GM10847 (cell line): ENCODE data around the gene OSBPL3.

ENCODE experiments used
- POLR2A ChIP-seq: IDR thresholded peaks from 2 replicates; pipeline ENCODE4 v1.6.1; 2011; ENCODE audit not compliant: insufficient read length; ENCODE audit errors: extremely low read depth

OSBPL3 gene

DNA sequence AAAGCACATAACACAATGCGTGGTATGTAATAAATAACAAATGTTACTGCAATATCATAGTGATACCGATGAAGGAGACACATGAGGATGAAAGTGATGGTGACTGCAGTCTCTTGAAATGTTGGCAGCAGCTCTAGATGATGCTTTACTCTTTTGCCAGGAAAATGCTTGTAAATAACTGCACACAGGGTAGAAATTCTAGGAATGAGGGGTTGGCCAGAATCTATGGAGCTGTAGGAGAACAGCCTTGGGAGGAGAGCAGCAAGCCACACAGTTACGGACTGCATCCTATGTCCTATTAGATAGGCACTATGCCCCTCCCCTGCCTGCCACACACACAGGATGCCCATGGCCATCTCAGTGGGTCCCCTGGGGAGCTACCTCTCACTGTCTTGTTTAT lies 125.1 kb downstream of the OSBPL3 start:
- no peak for TF ChIP-seq POLR2A

DNA sequence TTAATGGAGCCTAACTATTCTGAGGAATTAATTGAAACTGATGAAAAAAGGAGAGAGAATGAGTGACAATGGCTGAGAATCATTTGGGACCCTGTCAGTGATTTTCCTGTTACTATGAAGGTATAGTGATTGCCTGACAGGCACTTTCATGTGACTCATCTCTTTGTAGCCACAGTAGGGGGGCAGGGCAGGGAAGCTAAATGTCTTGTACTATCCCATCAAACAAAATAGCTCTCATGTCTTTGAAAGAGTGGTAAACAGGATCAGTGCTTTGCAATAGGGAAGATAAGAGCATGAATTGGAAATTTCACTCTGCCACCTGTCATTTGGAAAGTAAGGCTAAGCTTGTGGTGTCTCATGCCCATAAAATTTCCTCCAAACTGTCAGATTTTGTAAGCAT lies 128.2 kb downstream of the OSBPL3 start:
- no peak for TF ChIP-seq POLR2A

DNA sequence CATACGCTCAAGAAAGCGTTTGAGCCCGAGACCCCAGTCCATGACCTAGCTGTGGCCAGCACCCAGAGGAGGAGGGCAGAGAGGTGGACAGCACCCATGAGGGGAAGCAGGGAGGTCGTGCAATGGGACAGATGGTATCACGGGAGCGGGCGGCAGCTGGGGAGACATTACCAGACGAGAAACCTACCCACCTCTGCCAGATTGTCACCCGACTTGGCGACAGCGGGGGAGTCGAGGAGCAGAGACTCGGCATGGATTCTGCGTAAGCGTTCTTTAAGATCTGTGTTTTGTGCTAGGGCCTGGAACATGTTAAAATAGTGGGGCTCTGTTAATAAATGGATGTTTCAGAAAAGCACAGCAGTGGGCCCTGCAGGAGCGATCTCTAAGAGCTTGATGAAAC lies 131.1 kb downstream of the OSBPL3 start:
- TF ChIP-seq POLR2A: no peak

GRCh38 chr7:24847754-24848153 lies 132.2 kb downstream of the OSBPL3 start:
- no peak for TF ChIP-seq POLR2A

- TF ChIP-seq POLR2A: no peak
Observed at GRCh38 chr7:24843821-24844434, 136.1 kb downstream of the OSBPL3 start.

- TF ChIP-seq POLR2A: no peak
Observed at GRCh38 chr7:24842449-24843241, 137.3 kb downstream of the OSBPL3 start.

- TF ChIP-seq POLR2A: no peak
Observed at GRCh38 chr7:24842029-24842428, 137.9 kb downstream of the OSBPL3 start.

DNA sequence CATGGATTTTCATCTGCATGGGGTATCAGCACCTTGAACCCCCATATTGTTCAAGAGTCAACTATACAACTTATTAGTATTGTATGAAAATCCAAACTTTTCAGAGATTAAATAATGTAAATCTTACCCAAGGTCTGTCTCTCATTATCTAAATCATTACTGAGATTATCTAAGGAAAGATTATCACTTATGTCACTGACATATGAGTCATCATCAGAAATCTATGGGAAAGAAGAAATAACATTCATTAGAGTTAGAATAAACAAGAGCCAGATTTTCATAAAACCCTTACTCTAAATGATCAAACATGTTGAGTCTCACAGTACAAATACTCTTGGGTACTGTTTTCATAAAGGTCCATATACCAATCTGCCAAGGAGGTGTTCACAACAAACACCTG lies 139.4 kb downstream of the OSBPL3 start:
- no peak for TF ChIP-seq POLR2A

DNA sequence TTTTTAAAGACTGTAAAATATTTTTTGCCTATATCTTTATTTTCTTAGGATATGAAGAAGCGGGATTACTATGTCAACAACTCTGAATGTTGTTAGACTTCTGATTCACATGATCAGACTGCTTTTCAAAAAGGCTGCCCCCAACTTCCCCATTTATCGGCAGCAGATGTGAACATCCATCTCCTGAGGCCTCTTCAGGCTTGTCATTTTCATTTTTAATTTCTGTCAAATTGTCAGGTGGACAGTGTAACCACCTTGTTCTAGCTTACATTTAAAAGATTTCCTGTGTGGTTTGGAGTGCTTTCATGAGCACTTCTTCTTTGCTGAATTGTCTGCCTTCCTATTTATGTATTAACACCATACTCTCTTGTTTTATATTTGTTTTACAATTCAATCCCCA lies 143.9 kb downstream of the OSBPL3 start:
- no peak for TF ChIP-seq POLR2A

GRCh38 chr7:24835643-24836042 lies 144.3 kb downstream of the OSBPL3 start:
- no peak for TF ChIP-seq POLR2A

DNA sequence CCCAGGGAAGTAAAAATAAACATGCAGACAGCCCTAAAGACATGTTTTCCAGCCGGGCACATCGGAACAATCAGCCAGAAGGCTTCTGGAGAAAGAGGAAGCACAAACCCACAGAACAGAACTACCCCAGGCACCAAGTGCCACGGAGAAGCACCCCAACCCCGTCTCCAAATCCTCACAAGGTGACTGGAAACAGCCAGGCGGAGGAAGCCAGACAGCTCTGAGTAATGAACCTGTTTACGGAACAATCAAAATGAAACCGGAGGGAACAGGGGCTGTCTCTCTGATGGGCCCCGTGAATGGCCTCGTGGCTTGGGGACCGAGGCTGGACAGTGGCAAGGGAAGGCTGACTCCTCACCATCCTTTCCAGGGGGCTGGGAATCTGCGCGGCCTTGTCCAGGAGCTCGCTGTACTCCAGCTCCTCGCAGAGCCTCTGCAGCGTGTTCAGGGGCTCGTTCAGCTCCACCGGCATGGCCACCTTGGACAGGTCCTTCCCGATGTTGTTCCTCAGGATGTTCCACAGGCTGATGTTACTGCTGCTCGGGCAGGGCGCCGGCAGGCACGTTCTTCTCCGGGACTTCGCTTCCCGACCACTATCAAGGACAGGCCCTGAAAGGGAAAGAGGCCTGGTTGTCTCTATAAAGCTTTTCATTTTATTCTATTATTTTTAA lies 145.7 kb downstream of the OSBPL3 start:
- TF ChIP-seq POLR2A: no peak

- no peak for TF ChIP-seq POLR2A
Observed at GRCh38 chr7:24833549-24833948, 146.4 kb downstream of the OSBPL3 start.

DNA sequence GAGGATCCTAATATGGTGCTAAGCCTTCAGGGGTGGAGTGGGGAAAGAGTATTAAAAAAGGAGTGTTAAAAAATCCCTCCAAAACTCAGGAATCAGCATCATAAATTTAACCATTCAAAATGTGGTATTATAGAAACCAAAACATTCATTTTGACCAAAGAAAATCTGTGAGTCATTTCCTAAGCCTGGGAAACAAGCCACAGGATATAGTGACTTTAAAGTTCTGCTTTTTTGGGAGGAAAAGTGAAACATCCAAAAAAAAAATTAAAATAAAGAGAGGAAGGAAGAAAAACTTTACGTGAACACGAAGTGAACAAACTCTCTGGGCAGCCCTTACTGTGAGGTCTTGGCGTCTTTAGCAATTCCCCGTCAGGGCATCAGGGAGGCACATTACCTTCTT lies 148.7 kb downstream of the OSBPL3 start:
- no peak for TF ChIP-seq POLR2A

- no peak for TF ChIP-seq POLR2A
Observed at GRCh38 chr7:24830440-24831050, 149.4 kb downstream of the OSBPL3 start.

DNA sequence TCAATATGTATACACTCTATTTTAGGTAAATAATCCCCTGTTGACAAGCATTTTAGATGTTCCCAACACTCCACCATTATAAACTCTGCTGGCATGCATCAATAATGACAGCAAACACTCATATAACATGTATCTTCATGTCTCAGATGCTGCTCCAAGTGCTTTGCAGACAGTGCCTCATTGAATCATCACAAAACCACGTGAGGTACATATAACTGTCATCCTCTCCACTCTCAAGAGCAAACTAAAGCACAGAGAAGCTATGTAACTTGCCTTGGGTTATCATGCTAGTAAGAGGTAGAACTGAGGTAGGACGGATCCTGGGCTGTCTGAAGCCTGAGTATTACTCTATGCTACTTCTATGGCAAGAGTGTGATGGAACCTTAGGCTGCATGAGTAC lies 150.2 kb downstream of the OSBPL3 start:
- TF ChIP-seq POLR2A: no peak
